HepG2 (cell line): Measurements from ENCODE around the gene LOXL3. TPM values are rescaled to one million over a fixed set of nuclear protein-coding genes. Genes with fewer than 3 reads are reported as not detected.
A peak's percentile ranks its signal among the peaks of the same experiment; 100 is the strongest.

Experiments
- ATM ChIP-seq: fragments of 450-650 bp; IDR thresholded peaks from 2 replicates; pipeline ENCODE4 v1.7.1; 2017; ENCODE audit warnings: mild to moderate bottlenecking, borderline replicate concordance
- BRD4 ChIP-seq: sonication (generic); formaldehyde crosslinking; IDR thresholded peaks from 2 replicates; pipeline ENCODE4 v1.4.0; 2020; ENCODE audit warnings: missing genetic modification reagents
- ERF ChIP-seq: IDR thresholded peaks from 2 replicates; pipeline ENCODE4 v1.6.1; 2018; ENCODE audit warnings: missing biosample characterization, missing genetic modification reagents
- EZH2 ChIP-seq: conservative IDR thresholded peaks from 2 replicates; pipeline ENCODE4 v1.6.1; 2012; ENCODE audit warnings: mild to moderate bottlenecking, low read depth, low read length, moderate library complexity
- FOXO4 ChIP-seq: sonication (generic); formaldehyde crosslinking; conservative IDR thresholded peaks from 2 replicates; pipeline ENCODE4 v1.8.1; 2023; ENCODE audit warnings: missing genetic modification reagents
- GATAD1 ChIP-seq: IDR thresholded peaks from 2 replicates; pipeline ENCODE4 v1.6.1; 2016; ENCODE audit warnings: missing genetic modification reagents, missing compliant biosample characterization
- ISX ChIP-seq: sonication (generic); formaldehyde crosslinking; conservative IDR thresholded peaks from 2 replicates; pipeline ENCODE4 v1.5.0; 2020; ENCODE audit warnings: missing genetic modification reagents
- KDM4B ChIP-seq: sonication (generic); formaldehyde crosslinking; IDR thresholded peaks from 2 replicates; pipeline ENCODE4 v1.4.0; 2020; ENCODE audit warnings: missing genetic modification reagents
- KLF16 ChIP-seq, 2 experiments: sonication (generic) in 1 of 2; formaldehyde crosslinking in 1 of 2; IDR thresholded peaks; 2 replicates each; pipeline versions ENCODE4 v1.6.1 to v1.8.0; 2016 to 2023; ENCODE audit warnings: missing genetic modification reagents in 2 of 2, missing compliant biosample characterization in 1 of 2
- KMT2B ChIP-seq: IDR thresholded peaks from 2 replicates; pipeline ENCODE4 v1.6.1; 2016; ENCODE audit warnings: missing genetic modification reagents, missing compliant biosample characterization
- MEIS1 ChIP-seq: sonication (generic); formaldehyde crosslinking; IDR thresholded peaks from 2 replicates; pipeline ENCODE4 v1.9.0; 2021; ENCODE audit warnings: mild to moderate bottlenecking, missing genetic modification reagents, moderate library complexity, borderline replicate concordance
- MXI1 ChIP-seq: IDR thresholded peaks from 3 replicates; pipeline ENCODE4 v1.6.1; 2012; ENCODE audit warnings: low read depth, low read length, inconsistent platforms, borderline replicate concordance
- NAIF1 ChIP-seq: sonication (generic); formaldehyde crosslinking; IDR thresholded peaks from 2 replicates; pipeline ENCODE4 v1.5.0; 2020; ENCODE audit warnings: mild to moderate bottlenecking, missing genetic modification reagents, borderline replicate concordance
- PAF1 ChIP-seq: IDR thresholded peaks from 2 replicates; pipeline ENCODE4 v1.6.1; 2016; ENCODE audit warnings: missing genetic modification reagents, missing compliant biosample characterization
- RFX3 ChIP-seq: IDR thresholded peaks from 2 replicates; pipeline ENCODE4 v1.6.1; 2016; ENCODE audit warnings: missing biosample characterization, missing genetic modification reagents
- RFX5 ChIP-seq: IDR thresholded peaks from 2 replicates; pipeline ENCODE4 v1.6.1; 2011; ENCODE audit warnings: low read depth, low read length, improper control_type of control experiment
- RFXAP ChIP-seq: sonication (generic); formaldehyde crosslinking; IDR thresholded peaks from 2 replicates; pipeline ENCODE4 v1.4.0; 2020; ENCODE audit warnings: missing genetic modification reagents, borderline replicate concordance
- SNAPC5 ChIP-seq: sonication (generic); formaldehyde crosslinking; IDR thresholded peaks from 2 replicates; pipeline ENCODE4 v1.8.1; 2023; ENCODE audit warnings: mild to moderate bottlenecking, missing genetic modification reagents, borderline replicate concordance
- SRY ChIP-seq: sonication (generic); formaldehyde crosslinking; IDR thresholded peaks from 2 replicates; pipeline ENCODE4 v1.8.0; 2022; ENCODE audit warnings: mild to moderate bottlenecking, missing genetic modification reagents
- TEAD2 ChIP-seq: sonication (generic); formaldehyde crosslinking; IDR thresholded peaks from 2 replicates; pipeline ENCODE4 v1.9.0; 2021; ENCODE audit warnings: missing genetic modification reagents
- TERF1 ChIP-seq: sonication (generic); formaldehyde crosslinking; IDR thresholded peaks from 2 replicates; pipeline ENCODE4 v1.8.0; 2022; ENCODE audit warnings: mild to moderate bottlenecking, missing genetic modification reagents, moderate library complexity
- XRCC5 ChIP-seq: fragments of 200-400 bp; formaldehyde crosslinking; optimal IDR thresholded peaks from 2 replicates; pipeline ENCODE3; 2017; ENCODE audit warnings: mild to moderate bottlenecking, low read length
- ZFP82 ChIP-seq: sonication (generic); formaldehyde crosslinking; IDR thresholded peaks from 2 replicates; pipeline ENCODE4 v1.5.1; 2020; ENCODE audit warnings: mild to moderate bottlenecking, missing genetic modification reagents, borderline replicate concordance
- ZNF253 ChIP-seq: sonication (generic); formaldehyde crosslinking; IDR thresholded peaks from 2 replicates; pipeline ENCODE4 v1.8.0; 2022; ENCODE audit warnings: mild to moderate bottlenecking, missing genetic modification reagents, borderline replicate concordance
- ZNF567 ChIP-seq: sonication (generic); formaldehyde crosslinking; IDR thresholded peaks from 2 replicates; pipeline ENCODE4 v1.8.1; 2023; ENCODE audit warnings: mild to moderate bottlenecking, missing genetic modification reagents, borderline replicate concordance
- ZNF605 ChIP-seq: sonication (generic); formaldehyde crosslinking; IDR thresholded peaks from 2 replicates; pipeline ENCODE4 v1.8.0; 2022; ENCODE audit warnings: mild to moderate bottlenecking, missing genetic modification reagents
- ZNF644 ChIP-seq: IDR thresholded peaks from 2 replicates; pipeline ENCODE4 v1.6.1; 2016; ENCODE audit warnings: low read depth
- polyA plus RNA-seq, 8 experiments: library from polyadenylated mRNA; depleted of rRNA in 3 of 8; stranded (reverse) in 7 of 8; unstranded in 1 of 8; fragments of >200 nt; fragmentation: Illumina TruSeq in 4 of 8; extraction: Trizol in 4 of 8; gene quantifications; 2 replicates each; pipeline versions ENCODE4 v1.2.1 to v1.2.3, GENCODE V29; 2011 to 2016; ENCODE audit warnings: low read depth in 4 of 8, missing spikeins in 1 of 8, mixed read lengths in 1 of 8; ENCODE audit not compliant: insufficient read depth in 1 of 8
- total RNA-seq, 5 experiments: library from RNA; depleted of rRNA; stranded (reverse); fragments of >200 nt; fragmentation: Illumina TruSeq; extraction: Trizol; gene quantifications; 2 replicates each; pipeline ENCODE4 v1.2.3, GENCODE V29; 2016; ENCODE audit warnings: low read depth in 1 of 5
- TF ChIP-seq, protein P1 (sequence below): IDR thresholded peaks from 2 replicates; pipeline ENCODE4 v1.6.1; 2016; ENCODE audit warnings: low read depth

Gene LOXL3
- total and polyA plus RNA-seq, 2 of the 13 experiments (the other 11 are each of a cell fraction or from before 2014, with no cell fraction given): 0.55 to 6.5 TPM

- TF ChIP-seq KLF16 (CRISPR knock-in tag; IDR thresholded peaks at IDR 0.05) (peak in 1 of 2 experiments; percentile 96; a peak in 2 of 4 replicates), ISX (CRISPR knock-in tag) (no peak), ZNF567 (CRISPR knock-in tag) (peak; percentile 96; the same call in 1 of the 2 replicates), RFX5 (peak; percentile 13; the same call in 1 of the 2 replicates), MXI1 (peak; percentile 81; the same call in 2 of the 3 replicates), ZNF253 (CRISPR knock-in tag) (no peak), BRD4 (CRISPR knock-in tag) (peak; percentile 68), EZH2 (no peak), KMT2B (CRISPR knock-in tag) (peak; percentile 88), ATM (no peak), PAF1 (CRISPR knock-in tag) (no peak), ZNF605 (CRISPR knock-in tag) (peak; percentile 98), TERF1 (CRISPR knock-in tag) (no peak), SRY (peak; percentile 65; the same call in 1 of the 2 replicates), ZNF644 (CRISPR knock-in tag) (no peak), XRCC5 (peak; percentile 91), FOXO4 (CRISPR knock-in tag) (no peak; the same call in none of the 2 replicates), RFXAP (CRISPR knock-in tag) (peak; percentile 77; the same call in 1 of the 2 replicates), RFX3 (CRISPR knock-in tag) (no peak), GATAD1 (CRISPR knock-in tag) (peak; percentile 99), ERF (CRISPR knock-in tag) (peak; percentile 77), MEIS1 (CRISPR knock-in tag) (peak; percentile 73; the same call in 1 of the 2 replicates), SNAPC5 (no peak; the same call in 1 of the 2 replicates), NAIF1 (CRISPR knock-in tag) (no peak), TEAD2 (CRISPR knock-in tag) (no peak), ZFP82 (CRISPR knock-in tag) (peak; percentile 93; the same call in 1 of the 2 replicates), KDM4B (peak; percentile 17; the same call in 1 of the 2 replicates)
- TF ChIP-seq, protein P1, sequence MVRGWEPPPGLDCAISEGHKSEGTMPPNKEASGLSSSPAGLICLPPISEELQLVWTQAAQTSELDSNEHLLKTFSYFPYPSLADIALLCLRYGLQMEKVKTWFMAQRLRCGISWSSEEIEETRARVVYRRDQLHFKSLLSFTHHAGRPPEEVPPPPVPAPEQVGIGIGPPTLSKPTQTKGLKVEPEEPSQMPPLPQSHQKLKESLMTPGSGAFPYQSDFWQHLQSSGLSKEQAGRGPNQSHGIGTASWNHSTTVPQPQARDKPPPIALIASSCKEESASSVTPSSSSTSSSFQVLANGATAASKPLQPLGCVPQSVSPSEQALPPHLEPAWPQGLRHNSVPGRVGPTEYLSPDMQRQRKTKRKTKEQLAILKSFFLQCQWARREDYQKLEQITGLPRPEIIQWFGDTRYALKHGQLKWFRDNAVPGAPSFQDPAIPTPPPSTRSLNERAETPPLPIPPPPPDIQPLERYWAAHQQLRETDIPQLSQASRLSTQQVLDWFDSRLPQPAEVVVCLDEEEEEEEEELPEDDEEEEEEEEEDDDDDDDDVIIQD (CRISPR knock-in tag): peak; percentile 71
These were observed 70.7 kb downstream of the LOXL3 start, which contains the start of the genes CCDC142 and TTC31 (continued) for GRCh38 chr2:74482801-74483674.
